ENCODE data around the gene GPR141. TPM values are rescaled to one million over a fixed set of nuclear protein-coding genes. Genes with fewer than 3 reads are reported as not detected.

Gene GPR141
- total RNA-seq, 2 donors from 2014 or later = 2.0 TPM; not detected in 1

GRCh38 chr7:37771342-37771741 lies 87.8 kb downstream of the GPR141 start:
- Histone ChIP-seq H3K36me3 (no peaks in the 10 kb centered on the region), H3K4me1 (ENCODE audit: control insufficient read depth in 1 of 2, low read depth in 2 of 2) (no peaks in the 10 kb centered on the region), H3K27ac (no peak overlapping the region), H3K27me3 (replicated peaks; ENCODE audit: insufficient read depth) (no peaks in the 10 kb centered on the region), H3K4me3 (no peak overlapping the region), H3K9me3 (no peaks in the 10 kb centered on the region)
- TF ChIP-seq CTCF (IDR thresholded peaks at IDR 0.05) = no peak
- DNase-seq (ENCODE audit: low spot score) = no peak
- no peak for ATAC-seq (ENCODE audit: insufficient number of reproducible peaks, low FRiP score, low read depth)

- Histone ChIP-seq H3K27me3 (replicated peaks; ENCODE audit: insufficient read depth) (no peaks in the 10 kb centered on the region), H3K9me3 (no peaks in the 10 kb centered on the region), H3K27ac (no peak overlapping the region), H3K4me1 (ENCODE audit: control insufficient read depth in 1 of 2, low read depth in 2 of 2) (no peaks in the 10 kb centered on the region), H3K36me3 (no peaks in the 10 kb centered on the region), H3K4me3 (no peak overlapping the region)
- ATAC-seq (ENCODE audit: insufficient number of reproducible peaks, low FRiP score, low read depth) (no peak), DNase-seq (ENCODE audit: low spot score) (no peak)
- TF ChIP-seq CTCF (IDR thresholded peaks at IDR 0.05) = no peak
Measured at GRCh38 chr7:37771801-37772200, 88.2 kb downstream of the GPR141 start.

- no peak for ATAC-seq (ENCODE audit: insufficient number of reproducible peaks, low FRiP score, low read depth)
- no peak overlapping the region for H3K27ac ChIP-seq
- H3K36me3 ChIP-seq = no peaks in the 10 kb centered on the region
- peaks cover 0 to 9% of the 10 kb centered on the region in 2 donors for H3K4me1 ChIP-seq (ENCODE audit: control insufficient read depth in 1 of 2, low read depth in 2 of 2)
- no peak overlapping the region for H3K4me3 ChIP-seq
- no peak for DNase-seq (ENCODE audit: low spot score)
- no peaks in the 10 kb centered on the region for H3K27me3 ChIP-seq (replicated peaks; ENCODE audit: insufficient read depth)
- H3K9me3 ChIP-seq = no peaks in the 10 kb centered on the region
- TF ChIP-seq CTCF (IDR thresholded peaks at IDR 0.05) = no peak
Measured at GRCh38 chr7:37775921-37776320, 92.4 kb downstream of the GPR141 start.

GRCh38 chr7:37781156-37781555 lies 97.6 kb downstream of the GPR141 start:
- DNase-seq (ENCODE audit: low spot score) (no peak), ATAC-seq (ENCODE audit: insufficient number of reproducible peaks, low FRiP score, low read depth) (no peak)
- H3K27me3 ChIP-seq (replicated peaks; ENCODE audit: insufficient read depth) = no peaks in the 10 kb centered on the region
- no peak for TF ChIP-seq CTCF (IDR thresholded peaks at IDR 0.05)
- no peak overlapping the region for H3K27ac ChIP-seq
- H3K4me1 ChIP-seq (ENCODE audit: control insufficient read depth in 1 of 2, low read depth in 2 of 2) = peaks cover 0 to 10% of the 10 kb centered on the region in 2 donors
- H3K9me3 ChIP-seq = no peaks in the 10 kb centered on the region
- no peak overlapping the region for H3K4me3 ChIP-seq
- no peaks in the 10 kb centered on the region for H3K36me3 ChIP-seq

- no peaks in the 10 kb centered on the region for H3K9me3 ChIP-seq
- H3K27ac ChIP-seq = no peak overlapping the region
- H3K27me3 ChIP-seq (replicated peaks; ENCODE audit: insufficient read depth) = no peaks in the 10 kb centered on the region
- ATAC-seq (ENCODE audit: insufficient number of reproducible peaks, low FRiP score, low read depth) = no peak
- peaks cover 0 to 10% of the 10 kb centered on the region in 2 donors for H3K4me1 ChIP-seq (ENCODE audit: control insufficient read depth in 1 of 2, low read depth in 2 of 2)
- no peak overlapping the region for H3K4me3 ChIP-seq
- no peak for TF ChIP-seq CTCF (IDR thresholded peaks at IDR 0.05)
- no peak for DNase-seq (ENCODE audit: low spot score)
- no peaks in the 10 kb centered on the region for H3K36me3 ChIP-seq
Measured at GRCh38 chr7:37782166-37782565, 98.6 kb downstream of the GPR141 start.

All from thoracic aorta (tissue), 2 donors.